Pons (tissue), 1 donor: Measurements from ENCODE around the gene TSPEAR.

Experiments used
- DNase-seq: peaks from one replicate; pipeline ENCODE4 v3.0.0-alpha.2; 2016; ENCODE audit warnings: low spot score

TSPEAR gene

GRCh38 chr21:44547656-44548331, 163.6 kb downstream of the TSPEAR start:
- no peak for DNase-seq

GRCh38 chr21:44544566-44544965, 166.8 kb downstream of the TSPEAR start:
- no peak for DNase-seq

GRCh38 chr21:44542716-44543115, 168.7 kb downstream of the TSPEAR start:
- DNase-seq, result no peak

- DNase-seq, result no peak
Measured at GRCh38 chr21:44540741-44541288, 170.6 kb downstream of the TSPEAR start.

- DNase-seq, result no peak
Measured at GRCh38 chr21:44539991-44540666, 171.2 kb downstream of the TSPEAR start, which contains the start of gene KRTAP10-1. Gene KRTAP10-1 (minus strand): TSS chr21:44540195. CDS start chr21:44540150, 45 bp downstream.

- no peak for DNase-seq
Measured at GRCh38 chr21:44539046-44539445, 172.3 kb downstream of the TSPEAR start.

- no peak for DNase-seq
Measured at GRCh38 chr21:44537930-44538911, 173.2 kb downstream of the TSPEAR start.

GRCh38 chr21:44535963-44536362, 175.4 kb downstream of the TSPEAR start:
- DNase-seq, result no peak

- DNase-seq, result no peak
Measured at GRCh38 chr21:44534688-44535087, 176.7 kb downstream of the TSPEAR start.

- no peak for DNase-seq
Measured at GRCh38 chr21:44533891-44534627, 177.3 kb downstream of the TSPEAR start.

- no peak for DNase-seq
Measured at GRCh38 chr21:44533121-44533890, 178.1 kb downstream of the TSPEAR start.

- DNase-seq, result no peak
Measured at GRCh38 chr21:44532712-44533111, 178.7 kb downstream of the TSPEAR start.

GRCh38 chr21:44531606-44532564, 179.5 kb downstream of the TSPEAR start:
- DNase-seq, result no peak

- DNase-seq, result no peak
Measured at GRCh38 chr21:44530903-44531605, 180.3 kb downstream of the TSPEAR start.

GRCh38 chr21:44530221-44530902, 181.0 kb downstream of the TSPEAR start:
- DNase-seq, result no peak

- DNase-seq, result no peak
Measured at GRCh38 chr21:44529503-44530125, 181.8 kb downstream of the TSPEAR start.

- DNase-seq, result no peak
Measured at GRCh38 chr21:44529011-44529421, 182.4 kb downstream of the TSPEAR start.

GRCh38 chr21:44528634-44528995, 182.8 kb downstream of the TSPEAR start:
- no peak for DNase-seq
